AG08395 (cell line): ENCODE measurements around the gene VPS52.
"Not testable (repeated sequence)": the region's sequence is repeated elsewhere in the genome, so short reads cannot be mapped to it uniquely, and the experiment has no call there.

Experiments used
- DNase-seq: peaks from one replicate; pipeline ENCODE4 v3.0.0; 2012; ENCODE audit warnings: mixed read lengths, low spot score

VPS52 gene

DNA sequence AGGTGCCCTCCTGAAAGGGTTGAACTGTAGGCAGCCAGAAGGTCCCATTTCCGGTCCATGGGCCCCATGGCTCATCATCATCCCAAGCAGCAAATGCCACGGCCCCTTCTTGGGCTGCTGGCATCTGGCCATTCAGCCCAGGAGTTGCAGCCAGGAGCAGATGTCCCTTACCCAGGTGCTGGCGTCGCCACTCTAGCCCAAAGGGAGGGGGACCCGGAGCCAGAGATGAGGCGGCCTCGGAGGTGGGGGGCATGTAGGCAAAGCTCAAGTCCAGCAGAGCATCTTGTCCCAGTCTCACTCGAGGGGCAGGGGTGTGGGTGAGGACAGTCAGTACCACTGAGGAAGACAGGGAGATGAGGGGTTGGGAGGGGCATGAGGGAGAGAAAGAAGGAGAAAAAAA, 33.4 kb upstream of the VPS52 start:
- no peak for DNase-seq

DNA sequence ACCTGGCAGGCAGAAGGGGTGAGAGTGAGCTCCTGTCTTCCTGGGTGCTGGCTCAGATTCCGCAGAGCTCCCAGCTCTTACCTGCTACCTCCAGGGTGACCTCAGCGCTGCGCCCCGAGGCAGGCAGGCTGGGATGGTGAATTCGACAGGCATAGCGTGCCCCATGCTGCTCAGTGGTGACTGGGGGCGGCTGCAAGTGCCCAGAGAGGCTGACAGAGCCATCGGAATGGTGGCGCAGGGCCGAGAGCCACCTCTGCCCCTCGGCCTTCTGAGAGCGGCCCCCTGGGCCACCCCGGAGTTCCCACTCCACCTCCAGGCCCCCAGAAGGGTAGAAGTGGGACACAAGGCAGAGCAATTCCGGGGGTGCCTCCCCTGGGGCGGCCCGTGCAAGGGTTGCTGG, 32.5 kb upstream of the VPS52 start:
- no peak for DNase-seq

DNA sequence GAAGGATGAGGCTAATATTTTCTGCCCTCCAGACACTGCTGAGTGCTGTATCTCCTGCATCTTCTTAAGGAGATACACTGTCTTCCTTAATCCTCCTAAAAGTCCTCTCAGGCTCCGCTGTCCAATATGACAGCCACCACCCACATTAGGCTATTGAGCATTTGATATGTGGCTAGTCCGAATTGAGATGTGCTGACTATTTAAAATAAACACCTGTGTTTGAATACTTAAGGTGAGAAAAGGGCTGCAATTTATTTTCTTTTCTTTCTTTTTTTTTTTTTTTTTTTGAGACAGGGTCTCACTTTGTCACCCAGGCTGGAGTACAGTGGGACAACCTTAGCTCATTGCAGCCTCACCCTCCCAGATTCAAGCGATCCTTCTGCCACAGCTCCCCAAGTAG, 30.2 kb upstream of the VPS52 start:
- no peak for DNase-seq

DNA sequence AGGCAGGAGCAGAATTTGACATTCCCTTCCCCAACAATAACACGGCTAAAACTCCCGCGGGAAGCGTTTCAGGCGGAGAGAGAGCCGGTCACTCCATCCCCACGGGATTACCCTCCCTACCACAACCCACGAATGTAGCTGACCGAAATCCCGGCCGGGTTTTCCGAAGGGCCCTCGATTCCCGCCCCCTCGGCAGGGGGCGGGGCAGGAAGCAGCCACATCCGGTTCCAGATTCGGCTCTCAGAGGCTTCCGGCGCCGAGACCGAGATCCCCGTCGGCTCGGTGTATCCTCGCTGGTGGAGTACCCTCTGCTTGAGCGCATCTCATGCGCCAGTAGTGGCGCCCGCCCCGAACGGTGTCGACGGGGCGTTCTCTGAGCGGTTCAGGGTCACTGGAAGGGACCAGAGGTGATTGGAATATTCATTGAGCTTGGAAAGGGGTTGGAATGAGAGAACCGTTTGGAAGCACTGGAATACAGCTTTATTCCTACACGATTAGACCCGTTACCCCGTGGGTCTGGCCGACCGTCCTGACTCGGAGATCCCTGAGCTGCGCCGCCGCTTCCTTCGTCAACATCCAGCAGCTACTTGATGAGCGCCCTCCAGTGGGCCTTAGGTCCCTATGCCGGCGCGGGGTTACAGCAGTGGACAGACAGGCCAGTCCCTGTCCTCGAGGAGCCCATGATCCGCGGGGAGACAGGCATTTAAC, 27.7 kb upstream of the VPS52 start:
- peak; percentile 90 for DNase-seq

DNA sequence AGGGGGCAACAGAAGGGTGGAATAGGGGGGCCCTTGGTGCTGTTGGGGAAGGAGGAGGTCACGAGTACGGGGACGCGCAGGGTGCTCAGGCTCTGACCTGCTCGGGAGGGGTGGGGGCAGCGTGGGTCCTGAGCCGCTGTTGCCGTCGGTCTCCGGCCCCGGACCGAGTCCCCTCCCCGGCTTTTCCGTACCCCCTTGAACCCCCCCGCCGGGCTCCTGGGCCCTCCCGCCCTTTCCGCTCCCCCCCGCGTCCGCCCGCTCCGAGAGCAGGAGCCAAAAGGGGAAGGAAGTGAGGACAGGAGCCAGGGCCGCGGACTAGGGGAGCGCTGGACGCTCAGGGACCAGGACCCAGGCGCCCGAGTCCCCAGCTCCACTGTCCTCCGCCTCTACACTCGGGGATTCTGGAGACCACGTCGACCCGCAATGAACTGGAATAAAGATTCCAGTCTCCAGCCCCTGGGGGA, 27.1 kb upstream of the VPS52 start, which contains the start of gene RGL2:
TSS of gene RGL2 (minus strand) at position 170 of the 464 bp plus-strand sequence. CDS start 332 bp downstream, outside the sequence.
- DNase-seq, result peak; percentile 65

DNA sequence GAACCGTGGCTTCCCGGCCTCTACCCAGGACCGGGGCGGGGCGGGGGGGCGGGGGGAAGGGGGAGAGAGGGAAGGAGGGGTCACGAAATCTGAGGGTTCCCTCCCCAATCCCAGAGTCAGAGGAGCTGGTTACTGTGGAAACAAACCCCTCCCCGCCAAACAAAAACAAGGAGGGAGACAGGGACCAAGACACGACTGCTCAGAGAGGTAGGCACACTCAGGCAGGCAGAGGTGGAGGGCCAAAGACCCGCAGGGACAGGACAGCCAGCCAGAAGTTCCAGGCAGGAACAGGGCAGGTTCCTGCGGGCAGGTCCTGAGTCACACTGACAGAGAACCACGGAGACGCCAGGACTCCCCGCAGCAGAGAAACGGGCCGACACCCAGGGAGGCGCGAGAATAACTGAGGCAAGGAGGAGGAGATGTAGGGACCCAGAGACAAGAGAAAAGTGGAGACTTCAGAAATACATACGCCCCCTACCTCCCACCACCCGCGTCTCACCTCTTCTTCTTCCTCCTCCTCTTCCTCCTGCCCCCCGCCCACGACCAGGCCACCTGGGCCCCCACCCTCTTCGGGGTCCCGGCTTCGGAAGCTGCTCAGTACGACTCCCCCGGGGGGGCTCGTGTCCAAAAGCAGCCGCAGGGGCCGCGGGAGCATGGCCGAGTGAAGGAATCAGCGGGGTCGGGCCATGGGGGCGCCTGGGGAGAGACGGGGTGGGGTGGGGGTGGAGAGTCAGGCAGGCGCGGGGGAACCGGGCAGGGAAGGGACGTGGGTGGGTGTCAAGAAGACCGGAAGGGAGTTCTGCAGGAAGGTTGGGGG, 26.5 kb upstream of the VPS52 start:
- DNase-seq, result peak; percentile 95

DNA sequence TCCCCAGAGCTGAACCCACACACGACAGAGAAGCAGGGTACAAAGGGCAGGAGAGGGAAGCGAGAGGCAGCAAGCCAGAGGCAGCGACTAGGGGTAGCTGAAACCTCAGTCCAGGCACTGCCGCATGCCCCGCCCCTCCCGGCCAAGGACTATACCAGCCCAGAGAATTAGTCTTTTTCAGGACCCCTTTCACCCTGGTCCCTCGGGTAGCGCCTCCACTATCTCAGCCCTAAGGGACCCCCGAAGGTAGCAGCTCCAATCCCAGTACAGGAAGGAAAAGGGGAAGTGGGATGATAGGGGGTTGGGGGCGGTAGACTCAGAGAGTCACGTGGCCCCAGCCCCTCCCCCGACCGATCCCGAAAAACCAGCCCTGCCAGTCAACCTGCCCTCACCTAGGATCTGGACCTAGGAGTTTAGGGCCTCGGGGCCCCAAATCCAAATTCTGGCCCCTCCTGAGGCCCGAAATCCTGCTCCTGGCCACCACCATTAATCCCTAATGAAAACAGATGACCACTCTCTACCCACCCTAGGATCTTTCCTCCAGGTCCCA, 25.8 kb upstream of the VPS52 start:
- DNase-seq, result no peak

DNA sequence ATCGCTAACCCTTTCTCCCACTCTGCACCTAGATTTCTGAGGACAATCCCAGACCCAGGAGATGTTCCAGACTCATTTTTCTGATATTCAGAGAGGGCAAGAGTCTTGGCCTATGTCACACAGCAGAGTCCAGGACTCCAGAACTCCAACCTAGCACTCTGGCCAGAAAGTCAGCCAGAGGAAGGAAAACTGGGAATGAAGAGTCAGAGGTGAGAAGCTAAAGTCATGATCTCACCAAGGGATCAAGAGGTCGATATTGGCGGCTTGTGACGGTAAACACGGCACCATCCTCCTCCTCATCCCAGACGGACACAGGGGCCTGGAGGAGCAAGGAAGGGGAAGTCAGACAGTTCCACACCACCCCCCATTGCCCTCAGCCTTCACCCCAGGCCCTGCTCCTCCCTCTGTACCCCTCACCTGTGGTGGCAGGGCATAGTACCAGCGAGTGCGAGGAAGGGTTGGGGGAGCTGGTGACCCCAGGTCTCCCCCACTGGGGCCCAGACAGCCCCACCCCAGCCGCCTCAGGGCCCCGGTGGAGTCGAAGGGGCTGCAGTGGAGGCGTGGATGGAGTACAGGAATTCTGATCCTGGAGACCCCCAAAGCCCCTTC, 25.2 kb upstream of the VPS52 start:
- no peak for DNase-seq

DNA sequence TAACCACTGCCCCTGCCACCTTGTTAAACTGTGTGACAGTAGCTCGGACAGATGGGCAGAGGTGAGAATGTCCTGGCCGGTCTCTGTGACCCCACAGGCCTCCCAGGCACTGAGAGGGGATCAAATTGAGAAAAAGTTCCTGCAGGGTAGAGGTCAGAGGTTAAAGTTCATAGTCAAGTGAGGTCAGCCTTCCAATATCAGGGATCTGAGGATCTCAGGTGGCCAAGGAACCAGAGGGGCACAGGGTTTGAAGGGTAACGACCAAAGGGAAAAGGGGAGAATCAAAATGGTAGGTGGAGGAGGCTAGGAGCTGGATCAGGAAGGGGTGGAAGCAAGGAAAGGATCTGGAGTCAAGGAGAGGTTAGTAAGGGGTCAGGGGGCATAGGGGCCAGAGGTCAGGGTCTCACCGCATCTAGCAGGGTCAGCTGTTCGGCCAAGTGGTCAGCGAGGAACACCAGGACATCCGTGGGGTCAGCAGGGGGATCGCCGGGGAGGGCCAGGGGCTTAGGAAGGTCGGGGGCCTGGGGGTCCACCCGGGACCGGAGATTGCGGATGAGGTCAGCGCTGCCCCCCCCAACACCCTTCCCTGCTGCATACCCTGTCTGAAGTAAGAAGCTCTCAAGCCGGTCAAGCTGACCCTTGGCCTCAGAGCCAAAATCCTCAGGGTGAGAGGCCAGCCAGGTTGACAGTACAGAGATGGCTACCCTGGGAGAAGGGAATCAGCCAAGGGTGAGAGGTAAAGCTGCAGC, 24.1 kb upstream of the VPS52 start:
- no peak for DNase-seq

DNA sequence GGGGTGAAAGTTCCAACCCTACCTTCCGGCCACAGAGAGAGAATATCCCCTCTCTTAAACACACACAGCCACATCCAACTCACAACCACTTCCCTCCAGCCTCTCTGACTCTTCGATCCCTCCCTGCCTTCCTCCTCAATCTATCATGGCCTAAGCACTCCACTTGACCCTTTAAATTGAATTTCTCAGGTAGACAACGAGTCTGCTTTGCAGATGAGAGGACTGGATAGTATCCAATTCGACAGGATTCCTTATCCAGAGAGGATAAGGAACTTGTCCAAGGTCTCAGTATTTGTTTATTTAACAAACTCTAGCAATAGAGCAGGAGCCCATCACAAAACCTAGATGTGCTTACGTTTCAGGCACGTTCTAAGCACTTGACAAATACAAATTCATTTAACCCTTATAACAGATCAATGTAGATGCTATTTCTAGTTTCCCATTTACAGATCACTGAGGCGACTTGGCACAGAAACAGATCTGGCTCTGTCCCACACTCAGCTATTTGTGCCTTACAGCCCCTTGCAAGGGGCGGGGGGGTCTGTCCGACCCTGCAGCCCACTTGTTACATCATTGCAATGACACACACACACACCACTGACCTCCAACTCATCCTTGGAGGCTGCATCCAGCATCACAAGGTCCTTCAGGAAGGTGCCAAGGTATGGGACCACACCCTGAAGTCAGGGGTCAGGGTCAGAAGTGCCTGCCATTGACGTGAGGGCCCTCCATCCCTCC, 22.6 kb upstream of the VPS52 start:
- DNase-seq, result no peak

DNA sequence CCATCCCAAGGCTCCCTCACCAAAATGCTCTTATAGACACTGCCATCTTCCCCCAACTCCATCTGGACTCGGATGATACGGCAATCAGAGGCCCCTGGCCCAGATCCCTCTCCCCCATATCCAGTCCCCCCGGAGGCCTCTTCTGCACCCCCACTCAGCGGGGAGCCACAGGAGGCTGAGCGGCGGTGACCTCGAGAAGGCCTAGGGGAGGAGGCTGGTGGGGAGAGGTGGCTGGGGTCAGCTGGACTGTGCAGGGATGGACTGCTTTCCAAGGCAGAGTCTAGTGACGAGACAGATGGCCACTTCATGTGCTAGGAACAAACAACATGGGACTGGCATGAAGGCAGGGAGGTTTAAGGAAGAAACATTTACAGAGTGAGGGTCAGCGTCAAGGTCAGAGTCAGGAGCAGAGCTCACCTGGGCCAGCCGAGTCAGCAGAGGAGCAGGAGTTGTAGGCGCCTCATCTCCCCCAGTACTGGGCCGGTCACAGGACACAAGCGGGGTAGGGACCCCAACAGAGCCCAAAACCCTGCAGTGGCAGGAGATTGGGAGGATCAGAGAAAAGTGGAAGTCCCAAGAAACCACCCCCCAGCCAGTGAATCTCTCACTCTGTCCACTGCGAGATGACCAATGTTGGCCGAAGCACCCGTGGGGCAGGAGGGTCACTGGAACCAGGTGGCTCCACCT, 21.5 kb upstream of the VPS52 start:
- DNase-seq, result no peak

DNA sequence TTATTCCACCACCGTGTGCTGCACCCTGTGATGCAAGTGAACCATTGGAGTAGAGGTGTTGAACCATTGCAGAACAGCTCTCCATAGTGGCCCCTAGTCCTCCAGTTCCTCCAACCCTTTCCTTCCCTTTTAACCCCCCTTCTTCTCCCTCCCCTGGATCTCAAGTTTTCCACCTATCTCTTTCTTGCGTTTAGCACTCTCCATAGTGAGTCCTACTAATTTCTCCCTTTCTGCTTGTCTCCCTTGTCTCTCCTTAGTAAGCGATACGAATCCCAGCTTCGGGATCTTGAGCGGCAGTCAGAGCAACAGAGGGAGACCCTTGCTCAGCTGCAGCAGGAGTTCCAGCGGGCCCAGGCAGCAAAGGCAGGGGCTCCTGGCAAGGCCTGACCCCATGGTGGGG, 18.8 kb upstream of the VPS52 start:
- DNase-seq, result no peak

DNA sequence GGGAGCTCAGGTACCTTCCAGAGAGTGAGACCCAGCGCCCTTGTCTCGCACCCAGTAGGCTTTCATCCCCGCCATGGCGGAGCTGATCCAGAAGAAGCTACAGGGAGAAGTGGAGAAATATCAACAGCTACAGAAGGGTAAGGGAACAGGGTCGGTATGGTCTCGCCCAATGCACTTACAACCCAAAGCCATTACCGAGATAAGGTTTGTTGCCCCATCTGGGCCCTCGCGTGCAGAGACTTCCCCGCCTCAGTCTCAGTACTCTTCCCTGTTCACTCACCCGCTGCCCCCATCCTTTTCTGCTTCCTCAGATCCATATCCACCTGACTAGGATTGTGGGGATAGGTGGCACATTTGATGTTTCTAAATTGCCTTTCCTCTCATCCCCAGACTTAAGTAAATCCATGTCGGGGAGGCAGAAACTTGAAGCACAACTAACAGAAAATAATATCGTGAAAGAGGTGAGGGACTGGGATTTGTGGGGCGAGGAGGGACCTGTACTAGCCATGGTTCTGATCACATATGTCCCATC, 18.2 kb upstream of the VPS52 start:
- DNase-seq, result no peak

DNA sequence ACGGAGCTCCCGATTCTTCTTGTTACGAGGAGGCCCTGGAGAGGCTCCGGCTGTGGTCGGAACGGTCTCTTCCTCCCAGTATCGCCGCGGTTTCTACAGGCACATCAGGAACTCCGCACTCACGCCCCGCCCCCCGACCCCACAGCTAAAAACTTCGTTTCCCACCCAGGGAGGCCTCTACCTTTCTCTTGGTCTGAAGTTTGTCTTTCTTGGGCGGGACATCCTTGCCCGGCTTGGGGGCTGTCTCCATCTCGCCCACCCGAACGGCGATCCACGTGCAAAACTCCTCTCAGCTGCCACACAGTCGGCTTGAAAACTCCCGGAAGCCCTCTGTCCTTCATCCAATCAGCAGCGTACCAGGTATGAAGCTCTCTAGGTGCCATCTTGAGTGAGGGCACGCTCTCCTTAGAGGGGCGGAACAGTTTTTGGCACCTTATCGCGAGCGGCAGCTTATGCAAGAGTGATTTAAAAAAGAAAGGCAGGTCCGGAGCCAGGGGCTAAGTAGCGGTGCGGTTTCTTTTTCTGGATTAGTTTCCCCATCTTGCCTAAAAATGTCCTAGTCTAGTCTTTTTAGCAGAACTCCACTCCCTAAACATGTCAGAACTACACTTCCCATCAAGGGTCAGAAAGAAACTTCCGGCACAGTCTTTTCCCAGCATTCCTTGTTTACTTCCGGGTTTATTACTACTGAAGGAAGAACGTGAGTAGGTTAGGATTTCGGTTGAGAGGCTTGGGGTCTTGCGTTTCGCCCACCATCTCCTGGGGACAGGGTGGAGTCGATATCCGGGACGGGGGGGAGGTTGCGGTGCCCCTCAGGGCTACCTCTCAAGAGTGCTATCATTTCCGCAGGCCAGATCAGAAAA, 17.5 kb upstream of the VPS52 start, which contains the start of the genes PFDN6 and WDR46:
TSS of gene PFDN6 (plus strand) at position 681 of the 863 bp plus-strand sequence. CDS start 256 bp downstream, outside the sequence.
TSS of gene WDR46 (minus strand) at position 319 of the 863 bp plus-strand sequence. CDS start at position 250, 69 bp downstream.
- peak; percentile 95 for DNase-seq

DNA sequence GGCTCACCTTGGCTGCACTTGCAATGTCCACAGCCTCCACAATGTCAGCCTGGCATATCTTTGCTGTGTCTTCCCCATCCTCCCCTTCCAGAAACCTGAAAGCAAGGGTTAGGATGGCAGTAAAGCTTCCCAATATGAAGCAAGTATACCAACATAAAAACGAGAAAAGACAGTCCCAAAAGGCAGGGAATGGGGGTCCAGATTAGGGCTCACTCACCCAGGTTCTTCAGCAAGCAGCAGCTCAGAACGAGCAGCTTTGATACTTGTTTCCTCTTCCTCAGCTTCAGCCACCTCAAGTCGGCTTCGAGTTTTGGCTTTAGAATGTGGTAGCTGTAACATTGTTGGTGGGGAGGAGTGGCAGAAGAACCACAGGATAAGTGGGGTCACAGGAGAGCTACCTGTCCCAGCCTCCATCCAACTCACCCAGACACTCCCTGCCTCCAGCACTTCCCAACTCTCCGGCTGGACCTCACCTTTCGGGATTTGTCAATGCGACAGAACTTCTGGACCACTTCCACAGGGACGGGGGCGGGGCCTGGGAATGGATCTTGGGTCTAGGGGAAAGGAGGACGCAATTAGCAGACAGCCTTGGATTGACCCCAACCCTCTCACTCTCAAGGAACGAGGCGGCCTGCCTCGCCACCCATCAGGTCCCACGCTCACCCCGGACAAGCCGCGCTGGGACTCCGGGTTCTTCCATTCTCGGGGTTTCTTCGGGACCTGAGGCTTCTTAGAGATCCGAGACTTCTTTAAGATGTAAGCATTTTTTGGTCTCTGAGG, 16.7 kb upstream of the VPS52 start:
- DNase-seq, result no peak

DNA sequence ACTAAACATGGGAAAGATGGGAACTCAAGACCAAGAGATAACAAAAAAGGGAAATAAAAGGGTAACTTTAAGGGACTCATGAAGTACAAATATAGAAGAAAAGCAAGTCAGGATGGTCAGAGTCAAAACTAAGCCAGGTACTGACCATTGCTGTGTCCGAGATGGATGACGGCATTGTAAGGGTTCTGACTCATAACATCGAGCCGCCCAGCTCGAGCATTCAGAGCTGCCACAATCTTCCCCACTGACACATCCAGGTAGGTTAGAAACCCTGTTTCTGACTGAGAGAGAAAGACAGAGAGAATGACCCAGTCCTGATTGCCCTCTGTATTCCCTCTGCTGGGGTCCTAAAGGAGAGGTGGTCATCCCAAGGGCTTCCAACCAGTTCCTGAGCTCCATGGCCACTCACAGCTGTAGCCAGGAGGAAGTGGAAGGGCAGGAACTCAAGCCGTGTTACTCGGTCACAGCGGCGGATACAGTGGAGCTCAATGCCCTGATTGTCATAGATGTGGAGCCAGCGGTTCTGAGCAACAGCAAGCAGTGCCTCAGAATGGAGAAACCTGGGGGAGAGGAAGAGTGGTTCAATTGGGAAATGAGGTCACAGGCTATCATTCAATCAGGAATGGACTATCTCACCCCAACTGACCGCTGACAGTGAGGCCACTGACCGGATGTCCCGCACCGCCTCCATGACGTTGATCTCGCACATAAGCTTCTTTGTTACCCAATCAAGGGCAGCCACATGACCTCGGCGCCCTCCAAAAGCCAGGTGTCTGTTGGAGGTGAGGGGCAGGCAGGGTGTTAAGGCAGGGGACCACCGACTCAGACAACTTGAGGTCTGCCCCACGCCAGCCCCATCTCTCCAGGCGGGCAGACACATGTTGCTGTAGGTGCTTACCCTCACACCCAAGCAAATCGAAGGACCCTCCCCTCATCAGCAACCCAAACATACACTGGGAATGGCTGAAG, 15.6 kb upstream of the VPS52 start:
- DNase-seq, result no peak

DNA sequence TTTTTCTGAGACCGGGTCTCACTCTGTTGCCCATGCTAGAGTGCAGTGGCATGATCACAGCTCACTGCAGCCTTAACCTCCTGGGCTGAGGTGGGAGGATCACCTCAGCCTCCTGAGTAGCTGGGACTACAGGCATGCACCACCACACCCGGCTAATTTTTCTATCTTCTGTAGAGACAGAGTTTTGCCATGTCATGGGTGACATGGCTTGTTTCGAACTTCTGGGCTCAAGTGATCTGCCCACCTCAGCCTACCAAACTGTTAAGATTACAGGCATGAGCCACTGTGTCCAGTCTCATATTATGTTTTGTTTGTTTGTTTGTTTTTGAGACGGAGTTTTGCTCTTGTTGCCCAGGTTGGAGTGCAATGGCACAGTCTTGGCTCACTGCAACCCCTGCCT, 13.5 kb upstream of the VPS52 start:
- DNase-seq, result not testable (repeated sequence)
